ENCODE measurements around the gene CPVL.

CPVL gene

GRCh38 chr7:28999895-29000716, 146.2 kb downstream of the CPVL start:
- no peak overlapping the region for H3K9ac ChIP-seq (ENCODE audit: low read length)
- no peaks in the 10 kb centered on the region for H3K9me3 ChIP-seq (ENCODE audit: insufficient read depth, low read length)
- TF ChIP-seq EZH2phosphoT487 (IDR thresholded peaks at IDR 0.05; ENCODE audit: low read depth) (no peak), CTCF (IDR thresholded peaks at IDR 0.05; ENCODE audit: low read depth, low read length) (no peak)
- H3K27me3 ChIP-seq (ENCODE audit: low read depth, low read length), result no peaks in the 10 kb centered on the region
- H3K4me2 ChIP-seq (ENCODE audit: low read length), result no peak overlapping the region
- H3K27ac ChIP-seq (ENCODE audit: low read length), result no peak overlapping the region
- no peak overlapping the region for H2AFZ ChIP-seq (ENCODE audit: low read depth, low read length)
- no peaks in the 10 kb centered on the region for H3K79me2 ChIP-seq (ENCODE audit: low read length)
- H3K4me1 ChIP-seq (ENCODE audit: low read length), result no peaks in the 10 kb centered on the region
- no peak overlapping the region for H3K4me3 ChIP-seq (ENCODE audit: low read length)
- no peaks in the 10 kb centered on the region for H4K20me1 ChIP-seq (ENCODE audit: insufficient read depth, low read length)
- H3K36me3 ChIP-seq (replicated peaks; ENCODE audit: low read depth, low read length), result no peaks in the 10 kb centered on the region

GRCh38 chr7:28999427-28999826, 146.9 kb downstream of the CPVL start:
- Histone ChIP-seq H3K27me3 (ENCODE audit: low read depth, low read length) (no peaks in the 10 kb centered on the region), H3K4me3 (ENCODE audit: low read length) (no peak overlapping the region), H3K9me3 (ENCODE audit: insufficient read depth, low read length) (no peaks in the 10 kb centered on the region), H3K36me3 (replicated peaks; ENCODE audit: low read depth, low read length) (no peaks in the 10 kb centered on the region), H3K27ac (ENCODE audit: low read length) (no peak overlapping the region), H3K4me1 (ENCODE audit: low read length) (no peaks in the 10 kb centered on the region), H3K9ac (ENCODE audit: low read length) (no peak overlapping the region), H3K79me2 (ENCODE audit: low read length) (no peaks in the 10 kb centered on the region), H4K20me1 (ENCODE audit: insufficient read depth, low read length) (no peaks in the 10 kb centered on the region), H2AFZ (ENCODE audit: low read depth, low read length) (no peak overlapping the region), H3K4me2 (ENCODE audit: low read length) (no peak overlapping the region)
- no peak for TF ChIP-seq CTCF (IDR thresholded peaks at IDR 0.05; ENCODE audit: low read depth, low read length)
- no peak for TF ChIP-seq EZH2phosphoT487 (IDR thresholded peaks at IDR 0.05; ENCODE audit: low read depth)

- no peak overlapping the region for H2AFZ ChIP-seq (ENCODE audit: low read depth, low read length)
- H3K27me3 ChIP-seq (ENCODE audit: low read depth, low read length), result no peaks in the 10 kb centered on the region
- H3K27ac ChIP-seq (ENCODE audit: low read length), result no peak overlapping the region
- H3K4me1 ChIP-seq (ENCODE audit: low read length), result no peaks in the 10 kb centered on the region
- TF ChIP-seq CTCF (IDR thresholded peaks at IDR 0.05; ENCODE audit: low read depth, low read length) (no peak), EZH2phosphoT487 (IDR thresholded peaks at IDR 0.05; ENCODE audit: low read depth) (no peak)
- no peaks in the 10 kb centered on the region for H3K9me3 ChIP-seq (ENCODE audit: insufficient read depth, low read length)
- H3K36me3 ChIP-seq (replicated peaks; ENCODE audit: low read depth, low read length), result no peaks in the 10 kb centered on the region
- H3K9ac ChIP-seq (ENCODE audit: low read length), result no peak overlapping the region
- no peak overlapping the region for H3K4me3 ChIP-seq (ENCODE audit: low read length)
- no peaks in the 10 kb centered on the region for H4K20me1 ChIP-seq (ENCODE audit: insufficient read depth, low read length)
- no peak overlapping the region for H3K4me2 ChIP-seq (ENCODE audit: low read length)
- H3K79me2 ChIP-seq (ENCODE audit: low read length), result no peaks in the 10 kb centered on the region
Observed at GRCh38 chr7:28998105-28998504, 148.2 kb downstream of the CPVL start.

- no peak overlapping the region for H3K27ac ChIP-seq (ENCODE audit: low read length)
- H3K9ac ChIP-seq (ENCODE audit: low read length), result no peak overlapping the region
- TF ChIP-seq EZH2phosphoT487 (IDR thresholded peaks at IDR 0.05; ENCODE audit: low read depth), result no peak
- no peak for TF ChIP-seq CTCF (IDR thresholded peaks at IDR 0.05; ENCODE audit: low read depth, low read length)
- no peaks in the 10 kb centered on the region for H4K20me1 ChIP-seq (ENCODE audit: insufficient read depth, low read length)
- no peaks in the 10 kb centered on the region for H3K36me3 ChIP-seq (replicated peaks; ENCODE audit: low read depth, low read length)
- no peaks in the 10 kb centered on the region for H3K79me2 ChIP-seq (ENCODE audit: low read length)
- no peak overlapping the region for H2AFZ ChIP-seq (ENCODE audit: low read depth, low read length)
- no peak overlapping the region for H3K4me3 ChIP-seq (ENCODE audit: low read length)
- no peaks in the 10 kb centered on the region for H3K4me1 ChIP-seq (ENCODE audit: low read length)
- no peaks in the 10 kb centered on the region for H3K9me3 ChIP-seq (ENCODE audit: insufficient read depth, low read length)
- no peak overlapping the region for H3K4me2 ChIP-seq (ENCODE audit: low read length)
- no peaks in the 10 kb centered on the region for H3K27me3 ChIP-seq (ENCODE audit: low read depth, low read length)
Observed at GRCh38 chr7:28996836-28997235, 149.5 kb downstream of the CPVL start.

Data from OCI-LY3 (cell line).